Kidney (tissue), 14 donors: Measurements from ENCODE around the gene H2BK1. TPM values are rescaled to one million over a fixed set of nuclear protein-coding genes. Genes with fewer than 3 reads are reported as not detected.
A peak's percentile ranks its signal among the peaks of the same experiment; 100 is the strongest.

ENCODE experiments used
- DNase-seq, 5 donors: peaks; one replicate each; pipeline ENCODE4 v3.0.0-alpha.2; 2013 to 2020
- FAIRE-seq: peaks from 2 replicates; lab custom pipeline; 2012; peaks lifted over from hg19 to GRCh38; lab: Jason Lieb, UNC
- H3K27ac ChIP-seq, 2 donors: one replicate each; pipeline ENCODE4 v1.7.0; 2013; ENCODE audit warnings: low read depth in 2 of 2, low read length in 2 of 2, inconsistent platforms in 1 of 2
- H3K27me3 ChIP-seq: one replicate; pipeline ENCODE4 v1.7.1; 2013; ENCODE audit warnings: low read length, inconsistent platforms; ENCODE audit not compliant: control insufficient read depth, insufficient read depth
- H3K36me3 ChIP-seq, 3 donors: one replicate each; pipeline versions ENCODE4 v1.7.0 to v1.7.1; 2013; ENCODE audit warnings: low read length in 3 of 3, control low read depth in 1 of 3, inconsistent platforms in 1 of 3; ENCODE audit not compliant: insufficient read depth in 3 of 3, control insufficient read depth in 2 of 3
- H3K4me1 ChIP-seq, 3 donors: one replicate each; pipeline versions ENCODE4 v1.7.0 to v1.7.1; 2013; ENCODE audit warnings: low read length in 3 of 3, inconsistent platforms in 1 of 3, low read depth in 1 of 3; ENCODE audit not compliant: control insufficient read depth in 2 of 3, insufficient read depth in 2 of 3
- H3K4me3 ChIP-seq, 3 donors: one replicate each; pipeline versions ENCODE4 v1.7.0 to v1.8.1; 2013; ENCODE audit warnings: low read length in 3 of 3, control low read depth in 1 of 3, inconsistent platforms in 1 of 3
- H3K9ac ChIP-seq, 3 donors: one replicate each; pipeline versions ENCODE4 v1.7.0 to v1.7.1; 2013; ENCODE audit warnings: low read length in 3 of 3, control low read depth in 1 of 3, inconsistent platforms in 1 of 3
- H3K9me3 ChIP-seq, 3 donors: one replicate each; pipeline versions ENCODE4 v1.7.0 to v1.7.1; 2013; ENCODE audit warnings: low read length in 3 of 3, control low read depth in 1 of 3, inconsistent platforms in 1 of 3; ENCODE audit not compliant: control insufficient read depth in 2 of 3, insufficient read depth in 1 of 3
- CTCF ChIP-seq: IDR thresholded peaks from 3 replicates; pipeline ENCODE4 v1.5.1; 2012; ENCODE audit warnings: mild to moderate bottlenecking, moderate library complexity, borderline replicate concordance; ENCODE audit not compliant: insufficient read depth; ENCODE audit errors: extremely low read depth
- intact Hi-C: fragments of 100-400 bp; cut with DNase I; formaldehyde crosslinking; loops from one replicate; pipeline ENCODE4 v1.11.1; 2022
- polyA plus RNA-seq: library from polyadenylated mRNA; stranded (reverse); fragments of 350-450 nt; fragmentation: Illumina TruSeq; extraction: RNeasy Lipid Tissue Mini Kit (QIAGEN cat#74804); gene quantifications from one replicate; pipeline ENCODE4 v1.2.3, GENCODE V29; 2014; ENCODE audit warnings: low read depth, low replicate concordance; ENCODE audit not compliant: insufficient read depth
- total RNA-seq: library from RNA; stranded (reverse); fragmentation: NEBNext Ultra II Directional; extraction: Animal tissue kit (Norgen Biotek cat#: 25700); gene quantifications from one replicate; pipeline ENCODE4 v1.2.1, GENCODE V29; 2021
- donor health status: control.
- donor health status: control.
- donor health status: control.
- donor health status: control.
- donor health status: control.
- donor health status: DM: yes; HTN: yes; CAD: no.
- donor health status: Normal renal cell carcinoma (clear cell type).

The H2BK1 gene
- total and polyA plus RNA-seq, 2 donors from 2014 or later: not detected

- no peak for FAIRE-seq
- Histone ChIP-seq H3K9ac (no peak overlapping the region), H3K27ac (no peak overlapping the region), H3K4me1 (peaks cover 0 to 4% (median 0%) of the 10 kb centered on the region in 3 donors), H3K9me3 (no peaks in the 10 kb centered on the region), H3K4me3 (no peak overlapping the region), H3K36me3 (no peaks in the 10 kb centered on the region), H3K27me3 (no peaks in the 10 kb centered on the region)
- no peak for TF ChIP-seq CTCF
- intact Hi-C loops: no loop called here
- DNase-seq: peak in 4 of 5 donors; percentile 50 to 75 (median 68)
Observed at GRCh38 chr7:151198945-151199848, 11.1 kb downstream of the H2BK1 start.

GRCh38 chr7:151197932-151198331, 12.4 kb downstream of the H2BK1 start:
- FAIRE-seq (no peak), DNase-seq (no peak)
- Histone ChIP-seq H3K36me3 (no peaks in the 10 kb centered on the region), H3K4me1 (peaks cover 0 to 4% (median 0%) of the 10 kb centered on the region in 3 donors), H3K4me3 (no peak overlapping the region), H3K9me3 (no peaks in the 10 kb centered on the region), H3K9ac (no peak overlapping the region), H3K27me3 (no peaks in the 10 kb centered on the region), H3K27ac (no peak overlapping the region)
- TF ChIP-seq CTCF: no peak
- intact Hi-C loops: no loop called here

DNA sequence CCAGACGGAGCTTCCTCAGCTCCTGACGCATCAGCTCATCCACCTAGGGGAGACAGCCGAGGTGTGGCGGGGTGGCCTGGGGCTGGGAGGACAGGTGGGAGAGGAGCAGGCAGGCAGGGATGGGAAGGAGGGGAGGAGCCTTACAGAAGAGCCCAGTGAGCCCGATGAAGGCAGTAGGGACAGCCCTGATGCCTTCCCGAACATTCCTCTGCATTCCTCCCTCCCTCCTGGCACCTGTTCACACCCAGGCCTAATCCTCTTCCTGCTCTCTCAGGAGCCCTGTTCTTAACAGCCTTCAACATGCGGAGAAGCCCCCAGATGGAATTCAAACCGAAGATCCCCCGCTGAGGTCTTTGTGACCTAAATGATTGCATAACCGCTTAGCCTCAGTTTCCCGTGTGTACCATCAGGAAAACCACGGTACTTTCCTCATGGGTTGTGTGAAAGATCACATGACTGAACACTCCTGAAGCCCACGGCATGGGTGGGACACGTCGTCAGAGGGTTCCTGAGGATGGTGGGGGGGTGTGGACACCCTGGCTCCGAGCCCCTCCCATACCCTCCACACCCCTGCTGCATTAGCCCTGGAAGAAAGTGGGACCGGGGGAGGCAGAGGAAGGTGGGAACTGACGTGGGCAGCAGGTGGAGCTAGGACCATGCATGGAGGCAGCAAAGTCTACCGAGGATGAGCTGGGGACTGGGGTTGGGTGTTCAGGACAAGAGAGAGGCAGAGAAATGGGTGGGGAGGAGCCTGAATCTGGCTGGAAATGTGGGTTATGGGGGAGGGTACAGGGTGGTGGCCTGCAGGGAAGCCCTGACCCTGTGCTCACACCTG, 14.5 kb downstream of the H2BK1 start:
- no peaks in the 10 kb centered on the region for H3K9me3 ChIP-seq
- intact Hi-C loops: no loop called here
- H3K27ac ChIP-seq: no peak overlapping the region
- peak in 1 of 5 donors; percentile 34 for DNase-seq
- no peak for TF ChIP-seq CTCF
- H3K4me1 ChIP-seq: peaks cover 0 to 4% (median 0%) of the 10 kb centered on the region in 3 donors
- no peak for FAIRE-seq
- H3K4me3 ChIP-seq: no peak overlapping the region
- H3K9ac ChIP-seq: no peak overlapping the region
- H3K36me3 ChIP-seq: no peaks in the 10 kb centered on the region
- no peaks in the 10 kb centered on the region for H3K27me3 ChIP-seq
